Endodermal cell (in vitro differentiated cells): ENCODE results near the gene CUL3. TPM values are rescaled to one million over a fixed set of nuclear protein-coding genes. Genes with fewer than 3 reads are reported as not detected.
"Not testable (repeated sequence)": the region's sequence is repeated elsewhere in the genome, so short reads cannot be mapped to it uniquely, and the experiment has no call there.

Experiments
- DNase-seq: peaks from one replicate; pipeline ENCODE4 v3.0.0-alpha.2; 2017
- H3K27ac ChIP-seq: 2 replicates; pipeline ENCODE4 v1.5.1; 2013; ENCODE audit warnings: mild to moderate bottlenecking, low read depth, low read length, moderate library complexity
- H3K27me3 ChIP-seq: 2 replicates; pipeline ENCODE4 v1.6.1; 2013; ENCODE audit warnings: mild to moderate bottlenecking, low read length, moderate library complexity; ENCODE audit not compliant: insufficient read depth, control insufficient read depth, poor library complexity, severe bottlenecking
- H3K36me3 ChIP-seq: 2 replicates; pipeline ENCODE4 v1.7.0; 2013; ENCODE audit warnings: mild to moderate bottlenecking, low read length, moderate library complexity; ENCODE audit not compliant: control insufficient read depth, insufficient read depth
- H3K4me1 ChIP-seq: one replicate; pipeline ENCODE4 v1.7.0; 2013; ENCODE audit warnings: low read length; ENCODE audit not compliant: control insufficient read depth, insufficient read depth
- H3K4me3 ChIP-seq: 2 replicates; pipeline ENCODE4 v1.5.1; 2013; ENCODE audit warnings: mild to moderate bottlenecking, low read length, moderate library complexity
- H3K9ac ChIP-seq: 2 replicates; pipeline ENCODE4 v1.6.1; 2013; ENCODE audit warnings: mild to moderate bottlenecking, low read length, moderate library complexity; ENCODE audit not compliant: poor library complexity, severe bottlenecking; ENCODE audit errors: extremely low read depth
- H3K9me3 ChIP-seq: 2 replicates; pipeline ENCODE4 v1.6.1; 2013; ENCODE audit warnings: mild to moderate bottlenecking, low read length, moderate library complexity; ENCODE audit not compliant: control insufficient read depth
- H3K27ac Mint-ChIP-seq: 2 replicates; pipeline ENCODE4 v1.8.0; 2020; ENCODE audit warnings: mixed read lengths
- H3K27me3 Mint-ChIP-seq: 2 replicates; pipeline ENCODE4 v1.8.0; 2021; ENCODE audit warnings: mild to moderate bottlenecking, mixed read lengths; ENCODE audit not compliant: insufficient read depth
- H3K36me3 Mint-ChIP-seq: 2 replicates; pipeline ENCODE4 v1.8.0; 2020; ENCODE audit warnings: low read depth, mixed read lengths
- H3K4me1 Mint-ChIP-seq: 2 replicates; pipeline ENCODE4 v1.8.0; 2020; ENCODE audit warnings: mixed read lengths
- H3K4me3 Mint-ChIP-seq: 2 replicates; pipeline ENCODE4 v1.8.0; 2020; ENCODE audit warnings: mild to moderate bottlenecking, moderate library complexity, mixed read lengths
- H3K9me3 Mint-ChIP-seq: 2 replicates; pipeline ENCODE4 v1.8.0; 2020; ENCODE audit warnings: mild to moderate bottlenecking, mixed read lengths
- CTCF ChIP-seq: fragments of 200-600 bp; sonication (generic); conservative IDR thresholded peaks from 2 replicates; pipeline ENCODE4 v1.5.0; 2021; ENCODE audit warnings: antibody characterized with exemption, mild to moderate bottlenecking
- WGBS, 2 experiments: methylation state at CpG; one replicate each; pipeline versions ENCODE4 v1.1.5 to v1.1.7; 2013; ENCODE audit warnings: missing lambda C conversion rate in 2 of 2, mixed read lengths in 1 of 2; ENCODE audit not compliant: insufficient coverage in 1 of 2, insufficient read length in 1 of 2; 5-methylcytosine and 5-hydroxymethylcytosine counted together
- total RNA-seq, 2 donors: library from RNA; stranded (reverse); fragmentation: NEBNext Ultra II Directional in 1 of 2; extraction: Animal tissue kit (Norgen Biotek cat#: 25700) in 1 of 2; gene quantifications; 2 replicates in 1 of 2; 3 replicates in 1 of 2; pipeline ENCODE4 v1.2.1, GENCODE V29; 2021

Gene CUL3
- total RNA-seq, 2 donors from 2014 or later = 78.4 to 89.9 TPM

- Histone ChIP-seq H3K9ac (no peak overlapping the region), H3K9me3 (no peaks in the 10 kb centered on the region), H3K4me1 (peaks cover under 1% of the 10 kb centered on the region), H3K4me3 (no peak overlapping the region), H3K36me3 (peaks cover 4% of the 10 kb centered on the region), H3K27ac (no peak overlapping the region), H3K27me3 (no peaks in the 10 kb centered on the region)
- Mint-ChIP-seq H3K9me3 (no peaks in the 10 kb centered on the region), H3K4me3 (no peak overlapping the region), H3K27me3 (no peaks in the 10 kb centered on the region), H3K36me3 (peaks cover 13% of the 10 kb centered on the region), H3K4me1 (peaks cover 11% of the 10 kb centered on the region), H3K27ac (no peak overlapping the region)
- 75% methylated on average over 1 of the region's 1 CpG; no CpG with 5 or more reads in 1 of the 2 experiments for WGBS, 2 experiments
- DNase-seq = no peak
- no peak for TF ChIP-seq CTCF
Measured at GRCh38 chr2:224520064-224520463, 65.1 kb downstream of the CUL3 start.

GRCh38 chr2:224518806-224519580 lies 66.2 kb downstream of the CUL3 start:
- WGBS, 2 experiments = 92 to 93% methylated on average over 3 to 4 of the region's 4 CpGs
- Histone ChIP-seq H3K27me3 (no peaks in the 10 kb centered on the region), H3K27ac (no peak overlapping the region), H3K36me3 (peaks cover 9% of the 10 kb centered on the region), H3K9me3 (no peaks in the 10 kb centered on the region), H3K4me3 (no peak overlapping the region), H3K4me1 (no peaks in the 10 kb centered on the region), H3K9ac (no peak overlapping the region)
- no peak for DNase-seq
- H3K9me3 Mint-ChIP-seq = no peaks in the 10 kb centered on the region
- no peaks in the 10 kb centered on the region for H3K27me3 Mint-ChIP-seq
- H3K36me3 Mint-ChIP-seq = peaks cover 13% of the 10 kb centered on the region
- H3K4me3 Mint-ChIP-seq = no peak overlapping the region
- no peak overlapping the region for H3K27ac Mint-ChIP-seq
- H3K4me1 Mint-ChIP-seq = peaks cover under 1% of the 10 kb centered on the region
- TF ChIP-seq CTCF = no peak

- no peak overlapping the region for H3K4me3 ChIP-seq
- H3K27ac ChIP-seq = no peak overlapping the region
- Mint-ChIP-seq H3K27ac (no peak overlapping the region), H3K9me3 (no peaks in the 10 kb centered on the region), H3K27me3 (no peaks in the 10 kb centered on the region), H3K36me3 (peaks cover 20% of the 10 kb centered on the region), H3K4me1 (no peaks in the 10 kb centered on the region), H3K4me3 (no peak overlapping the region)
- no peaks in the 10 kb centered on the region for H3K27me3 ChIP-seq
- no peak for TF ChIP-seq CTCF
- no peak overlapping the region for H3K9ac ChIP-seq
- 100% methylated on average over 1 of the region's 2 CpGs for WGBS, 2 experiments
- H3K36me3 ChIP-seq = peaks cover 19% of the 10 kb centered on the region
- no peaks in the 10 kb centered on the region for H3K4me1 ChIP-seq
- H3K9me3 ChIP-seq = no peaks in the 10 kb centered on the region
- no peak for DNase-seq
Measured at GRCh38 chr2:224517963-224518362, 67.2 kb downstream of the CUL3 start.

GRCh38 chr2:224516393-224516792 lies 68.8 kb downstream of the CUL3 start:
- not testable (repeated sequence) for H3K27ac ChIP-seq, H3K4me3 ChIP-seq, H3K4me1 ChIP-seq, H3K9me3 ChIP-seq, H3K27me3 ChIP-seq, H3K4me3 Mint-ChIP-seq, H3K9ac ChIP-seq, H3K27me3 Mint-ChIP-seq, H3K4me1 Mint-ChIP-seq, DNase-seq, H3K27ac Mint-ChIP-seq, H3K9me3 Mint-ChIP-seq
- H3K36me3 Mint-ChIP-seq = peaks cover 24% of the 10 kb centered on the region
- H3K36me3 ChIP-seq = peaks cover 30% of the 10 kb centered on the region
- 96 to 100% methylated on average over 4 to 10 of the region's 10 CpGs for WGBS, 2 experiments
